Measurements from ENCODE around the gene STX8. TPM values are rescaled to one million over a fixed set of nuclear protein-coding genes. Genes with fewer than 3 reads are reported as not detected.

The STX8 gene
- polyA plus RNA-seq, 1 experiment, result 103 TPM

- H3K27me3 ChIP-seq (ENCODE audit: control insufficient read depth, insufficient read depth, low read length), result peaks cover 26% of the 10 kb centered on the region
- ChIA-PET POLR2A (no interaction called here), CTCF (interaction anchor here (0.6 kb wide), 1 partner anchor 150 kb away, joined by 4 read pairs; no protein-coding TSS in a partner anchor)
- no peak for TF ChIP-seq CTCF (IDR thresholded peaks at IDR 0.05; ENCODE audit: low read depth, low read length)
- no peak overlapping the region for H3K27ac ChIP-seq (ENCODE audit: low read depth, low read length)
- DNase-seq (ENCODE audit: low read depth, low spot score), result no peak
- no peak overlapping the region for H3K4me3 ChIP-seq (ENCODE audit: low read depth, low read length)
- no peaks in the 10 kb centered on the region; the same call in 1 of the 2 replicates for H3K9me3 ChIP-seq (ENCODE audit: control insufficient read depth, insufficient read depth, low read length)
These were observed 367.1 kb downstream of the STX8 start for GRCh38 chr17:9208381-9209105.

GRCh38 chr17:9206741-9207332 lies 368.8 kb downstream of the STX8 start:
- ChIA-PET POLR2A (no interaction called here), CTCF (no interaction called here)
- Histone ChIP-seq H3K9me3 (ENCODE audit: control insufficient read depth, insufficient read depth, low read length) (no peaks in the 10 kb centered on the region), H3K4me3 (ENCODE audit: low read depth, low read length) (no peak overlapping the region), H3K27ac (ENCODE audit: low read depth, low read length) (no peak overlapping the region), H3K27me3 (ENCODE audit: control insufficient read depth, insufficient read depth, low read length) (peaks cover 26% of the 10 kb centered on the region)
- no peak for DNase-seq (ENCODE audit: low read depth, low spot score)
- no peak for TF ChIP-seq CTCF (IDR thresholded peaks at IDR 0.05; ENCODE audit: low read depth, low read length)

GRCh38 chr17:9206410-9206703 lies 369.3 kb downstream of the STX8 start:
- no peak for TF ChIP-seq CTCF (IDR thresholded peaks at IDR 0.05; ENCODE audit: low read depth, low read length)
- no peak overlapping the region for H3K27ac ChIP-seq (ENCODE audit: low read depth, low read length)
- peaks cover 26% of the 10 kb centered on the region for H3K27me3 ChIP-seq (ENCODE audit: control insufficient read depth, insufficient read depth, low read length)
- ChIA-PET POLR2A (no interaction called here), CTCF (interaction anchor here (0.8 kb wide), 1 partner anchor 314 kb away, joined by 3 read pairs; no protein-coding TSS in a partner anchor)
- no peak overlapping the region for H3K4me3 ChIP-seq (ENCODE audit: low read depth, low read length)
- no peak for DNase-seq (ENCODE audit: low read depth, low spot score)
- no peaks in the 10 kb centered on the region for H3K9me3 ChIP-seq (ENCODE audit: control insufficient read depth, insufficient read depth, low read length)

- TF ChIP-seq CTCF (IDR thresholded peaks at IDR 0.05; ENCODE audit: low read depth, low read length), result no peak
- Histone ChIP-seq H3K27ac (ENCODE audit: low read depth, low read length) (no peak overlapping the region), H3K4me3 (ENCODE audit: low read depth, low read length) (no peak overlapping the region), H3K27me3 (ENCODE audit: control insufficient read depth, insufficient read depth, low read length) (peaks cover 26% of the 10 kb centered on the region), H3K9me3 (ENCODE audit: control insufficient read depth, insufficient read depth, low read length) (no peaks in the 10 kb centered on the region)
- ChIA-PET POLR2A (interaction anchor here (0.8 kb wide), 1 partner anchor 12 kb away, joined by 3 read pairs; no protein-coding TSS in a partner anchor), CTCF (interaction anchor here (0.8 kb wide), 1 partner anchor 314 kb away, joined by 3 read pairs; no protein-coding TSS in a partner anchor)
- DNase-seq (ENCODE audit: low read depth, low spot score), result no peak
These were observed 369.9 kb downstream of the STX8 start for GRCh38 chr17:9205520-9206409.
